DOHH2 (cell line): ENCODE results near the gene ACYP2.

Source experiments
- EZH2phosphoT487 ChIP-seq: fragments of 200-600 bp; sonication (generic); IDR thresholded peaks from 2 replicates; pipeline ENCODE4 v1.6.1; 2017; ENCODE audit warnings: borderline replicate concordance, mild to moderate bottlenecking, antibody characterized with exemption, low read length, moderate library complexity, mixed read lengths
- TF ChIP-seq, protein P1 (sequence below): fragments of 200-600 bp; sonication (generic); IDR thresholded peaks from one replicate; pipeline ENCODE4 v1.5.1; 2014; ENCODE audit warnings: antibody characterized with exemption, mild to moderate bottlenecking, low read depth, low read length; ENCODE audit not compliant: poor library complexity, severe bottlenecking

GRCh38 chr2:54107903-54108615, 7.4 kb upstream of the ACYP2 start:
- TF ChIP-seq, protein P1, sequence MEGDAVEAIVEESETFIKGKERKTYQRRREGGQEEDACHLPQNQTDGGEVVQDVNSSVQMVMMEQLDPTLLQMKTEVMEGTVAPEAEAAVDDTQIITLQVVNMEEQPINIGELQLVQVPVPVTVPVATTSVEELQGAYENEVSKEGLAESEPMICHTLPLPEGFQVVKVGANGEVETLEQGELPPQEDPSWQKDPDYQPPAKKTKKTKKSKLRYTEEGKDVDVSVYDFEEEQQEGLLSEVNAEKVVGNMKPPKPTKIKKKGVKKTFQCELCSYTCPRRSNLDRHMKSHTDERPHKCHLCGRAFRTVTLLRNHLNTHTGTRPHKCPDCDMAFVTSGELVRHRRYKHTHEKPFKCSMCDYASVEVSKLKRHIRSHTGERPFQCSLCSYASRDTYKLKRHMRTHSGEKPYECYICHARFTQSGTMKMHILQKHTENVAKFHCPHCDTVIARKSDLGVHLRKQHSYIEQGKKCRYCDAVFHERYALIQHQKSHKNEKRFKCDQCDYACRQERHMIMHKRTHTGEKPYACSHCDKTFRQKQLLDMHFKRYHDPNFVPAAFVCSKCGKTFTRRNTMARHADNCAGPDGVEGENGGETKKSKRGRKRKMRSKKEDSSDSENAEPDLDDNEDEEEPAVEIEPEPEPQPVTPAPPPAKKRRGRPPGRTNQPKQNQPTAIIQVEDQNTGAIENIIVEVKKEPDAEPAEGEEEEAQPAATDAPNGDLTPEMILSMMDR, result no peak
- TF ChIP-seq EZH2phosphoT487, result no peak
